Measurements from ENCODE around the gene ARCN1.

Gene ARCN1

DNA sequence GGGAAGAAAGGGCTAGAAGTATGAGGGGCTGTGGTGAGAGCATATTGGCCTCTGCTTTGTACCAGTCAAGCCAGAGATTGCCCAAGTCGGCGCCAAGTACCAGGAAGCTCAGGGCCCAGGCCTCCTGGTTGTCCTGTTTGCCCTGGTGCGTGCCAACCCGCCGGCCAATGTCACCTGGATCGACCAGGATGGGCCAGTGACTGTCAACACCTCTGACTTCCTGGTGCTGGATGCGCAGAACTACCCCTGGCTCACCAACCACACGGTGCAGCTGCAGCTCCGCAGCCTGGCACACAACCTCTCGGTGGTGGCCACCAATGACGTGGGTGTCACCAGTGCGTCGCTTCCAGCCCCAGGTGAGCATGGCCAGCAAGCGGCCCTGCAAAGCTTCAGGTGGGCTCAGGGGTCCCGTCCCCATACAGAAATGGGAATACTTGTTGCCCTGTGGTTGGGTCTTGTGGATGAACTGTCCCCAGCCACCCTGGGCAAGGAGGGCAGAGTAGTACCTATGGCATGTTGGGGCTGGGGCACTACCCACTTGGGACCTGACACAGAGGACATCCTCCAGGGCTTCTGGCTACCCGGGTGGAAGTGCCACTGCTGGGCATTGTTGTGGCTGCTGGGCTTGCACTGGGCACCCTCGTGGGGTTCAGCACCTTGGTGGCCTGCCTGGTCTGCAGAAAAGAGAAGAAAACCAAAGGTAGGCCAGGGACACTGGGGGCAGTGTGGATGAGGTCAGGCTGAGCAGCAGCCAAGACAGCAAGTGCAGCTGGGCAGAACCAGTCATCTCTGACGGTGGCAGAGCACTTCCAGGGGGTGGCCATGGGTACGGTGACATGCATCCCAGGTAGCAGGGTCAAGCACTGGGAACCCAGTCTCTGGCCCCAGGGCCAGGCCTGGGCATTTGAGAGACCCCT lies 39.1 kb upstream of the ARCN1 start:
- Mint-ChIP-seq H3K4me3 (no peak overlapping the region), H3K27me3 (ENCODE audit: low read depth) (no peaks in the 10 kb centered on the region), H3K4me1 (ENCODE audit: low read depth) (peaks cover 25% of the 10 kb centered on the region), H3K9me3 (no peaks in the 10 kb centered on the region), H3K27ac (no peak overlapping the region), H3K36me3 (ENCODE audit: low read depth) (peaks cover 2% of the 10 kb centered on the region)

DNA sequence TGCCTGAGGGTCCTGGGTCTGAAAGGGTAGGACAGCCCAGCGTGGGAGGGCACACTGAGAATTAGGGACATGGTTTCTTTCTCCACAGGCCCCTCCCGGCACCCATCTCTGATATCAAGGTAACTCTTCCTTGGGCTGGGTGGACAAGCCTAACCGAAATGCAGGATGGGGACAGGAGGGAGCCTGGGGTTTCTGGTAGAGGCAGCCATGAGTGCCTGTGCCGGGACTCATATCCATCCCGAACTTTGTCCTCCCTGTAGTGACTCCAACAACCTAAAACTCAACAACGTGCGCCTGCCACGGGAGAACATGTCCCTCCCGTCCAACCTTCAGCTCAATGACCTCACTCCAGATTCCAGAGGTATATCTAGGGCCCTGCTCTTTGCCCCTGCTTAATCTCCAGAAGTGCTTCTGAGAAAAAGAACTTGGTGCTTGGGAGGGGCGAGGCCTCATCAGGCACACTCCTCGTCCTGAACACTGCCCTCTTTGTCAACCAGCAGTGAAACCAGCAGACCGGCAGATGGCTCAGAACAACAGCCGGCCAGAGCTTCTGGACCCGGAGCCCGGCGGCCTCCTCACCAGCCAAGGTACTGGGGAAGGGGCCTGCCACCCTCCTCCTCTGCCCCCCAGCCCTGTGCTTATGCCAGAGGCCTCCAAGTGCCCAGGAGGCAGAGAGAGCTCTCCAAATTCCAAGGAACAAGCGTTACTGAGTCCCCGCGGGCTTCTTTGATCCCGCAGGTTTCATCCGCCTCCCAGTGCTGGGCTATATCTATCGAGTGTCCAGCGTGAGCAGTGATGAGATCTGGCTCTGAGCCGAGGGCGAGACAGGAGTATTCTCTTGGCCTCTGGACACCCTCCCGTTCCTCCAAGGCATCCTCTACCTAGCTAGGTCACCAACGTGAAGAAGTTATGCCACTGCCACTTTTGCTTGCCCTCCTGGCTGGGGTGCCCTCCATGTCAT lies 38.2 kb upstream of the ARCN1 start:
- H3K27ac Mint-ChIP-seq: no peak overlapping the region
- no peaks in the 10 kb centered on the region for H3K27me3 Mint-ChIP-seq (ENCODE audit: low read depth)
- peaks cover 2% of the 10 kb centered on the region for H3K36me3 Mint-ChIP-seq (ENCODE audit: low read depth)
- H3K4me3 Mint-ChIP-seq: no peak overlapping the region
- H3K4me1 Mint-ChIP-seq (ENCODE audit: low read depth): peaks cover 23% of the 10 kb centered on the region
- H3K9me3 Mint-ChIP-seq: no peaks in the 10 kb centered on the region

DNA sequence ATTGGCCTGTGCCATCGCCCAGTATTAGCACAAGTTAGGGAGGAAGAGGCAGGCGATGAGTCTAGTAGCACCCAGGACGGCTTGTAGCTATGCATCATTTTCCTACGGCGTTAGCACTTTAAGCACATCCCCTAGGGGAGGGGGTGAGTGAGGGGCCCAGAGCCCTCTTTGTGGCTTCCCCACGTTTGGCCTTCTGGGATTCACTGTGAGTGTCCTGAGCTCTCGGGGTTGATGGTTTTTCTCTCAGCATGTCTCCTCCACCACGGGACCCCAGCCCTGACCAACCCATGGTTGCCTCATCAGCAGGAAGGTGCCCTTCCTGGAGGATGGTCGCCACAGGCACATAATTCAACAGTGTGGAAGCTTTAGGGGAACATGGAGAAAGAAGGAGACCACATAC lies 36.9 kb upstream of the ARCN1 start:
- Mint-ChIP-seq H3K4me3 (no peak overlapping the region), H3K4me1 (ENCODE audit: low read depth) (peaks cover 11% of the 10 kb centered on the region), H3K36me3 (ENCODE audit: low read depth) (no peaks in the 10 kb centered on the region), H3K27me3 (ENCODE audit: low read depth) (no peaks in the 10 kb centered on the region), H3K27ac (no peak overlapping the region), H3K9me3 (no peaks in the 10 kb centered on the region)

- no peaks in the 10 kb centered on the region for H3K36me3 Mint-ChIP-seq (ENCODE audit: low read depth)
- H3K4me1 Mint-ChIP-seq (ENCODE audit: low read depth): peaks cover 4% of the 10 kb centered on the region
- H3K27me3 Mint-ChIP-seq (ENCODE audit: low read depth): no peaks in the 10 kb centered on the region
- H3K4me3 Mint-ChIP-seq: no peak overlapping the region
- H3K27ac Mint-ChIP-seq: no peak overlapping the region
- no peaks in the 10 kb centered on the region for H3K9me3 Mint-ChIP-seq
These were observed 35.5 kb upstream of the ARCN1 start for GRCh38 chr11:118536726-118537125.

GRCh38 chr11:118537409-118537980 lies 34.7 kb upstream of the ARCN1 start:
- Mint-ChIP-seq H3K4me1 (ENCODE audit: low read depth) (peaks cover 2% of the 10 kb centered on the region), H3K4me3 (no peak overlapping the region), H3K9me3 (no peaks in the 10 kb centered on the region), H3K27ac (no peak overlapping the region), H3K36me3 (ENCODE audit: low read depth) (no peaks in the 10 kb centered on the region), H3K27me3 (ENCODE audit: low read depth) (no peaks in the 10 kb centered on the region)

DNA sequence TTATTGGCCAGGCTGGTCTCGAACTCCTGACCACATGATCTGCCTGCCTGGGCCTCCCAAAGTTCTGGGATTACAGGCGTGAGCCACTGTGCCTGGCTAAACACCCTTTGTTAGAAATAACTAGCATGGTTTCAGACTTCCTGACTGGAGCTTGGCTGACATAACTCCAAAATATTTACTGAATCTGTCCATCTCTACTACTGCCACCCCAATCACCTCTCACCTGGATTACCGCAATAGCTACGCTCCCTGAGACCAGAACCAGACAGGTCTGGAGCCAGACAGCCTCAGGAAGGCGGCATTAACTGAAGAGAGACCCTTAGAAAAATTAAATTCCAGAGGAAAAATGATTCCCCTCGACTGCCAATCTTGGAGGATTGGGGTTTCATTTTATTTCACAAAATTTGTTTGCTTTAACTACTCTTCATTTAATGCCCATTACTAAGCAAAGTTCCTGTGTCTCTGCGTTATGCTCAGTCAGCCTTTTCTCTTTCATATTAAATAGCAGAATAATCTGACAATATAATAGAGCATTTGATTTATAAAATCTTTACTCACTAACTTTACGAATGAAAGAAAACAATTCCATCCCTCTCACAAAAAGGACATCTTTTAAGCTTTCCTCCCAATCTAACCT lies 28.1 kb upstream of the ARCN1 start:
- Mint-ChIP-seq H3K9me3 (no peaks in the 10 kb centered on the region), H3K27me3 (ENCODE audit: low read depth) (no peaks in the 10 kb centered on the region), H3K4me1 (ENCODE audit: low read depth) (no peaks in the 10 kb centered on the region)

GRCh38 chr11:118544647-118545010 lies 27.6 kb upstream of the ARCN1 start:
- H3K36me3 Mint-ChIP-seq (ENCODE audit: low read depth): no peaks in the 10 kb centered on the region
- no peaks in the 10 kb centered on the region for H3K4me1 Mint-ChIP-seq (ENCODE audit: low read depth)
- no peaks in the 10 kb centered on the region for H3K9me3 Mint-ChIP-seq
- no peak overlapping the region for H3K4me3 Mint-ChIP-seq
- no peak overlapping the region for H3K27ac Mint-ChIP-seq
- no peaks in the 10 kb centered on the region for H3K27me3 Mint-ChIP-seq (ENCODE audit: low read depth)

More for the DNA sequence above, 28.1 kb upstream of the ARCN1 start:
- no peak overlapping the region for H3K27ac Mint-ChIP-seq
- H3K36me3 Mint-ChIP-seq (ENCODE audit: low read depth): no peaks in the 10 kb centered on the region
- no peak overlapping the region for H3K4me3 Mint-ChIP-seq

DNA sequence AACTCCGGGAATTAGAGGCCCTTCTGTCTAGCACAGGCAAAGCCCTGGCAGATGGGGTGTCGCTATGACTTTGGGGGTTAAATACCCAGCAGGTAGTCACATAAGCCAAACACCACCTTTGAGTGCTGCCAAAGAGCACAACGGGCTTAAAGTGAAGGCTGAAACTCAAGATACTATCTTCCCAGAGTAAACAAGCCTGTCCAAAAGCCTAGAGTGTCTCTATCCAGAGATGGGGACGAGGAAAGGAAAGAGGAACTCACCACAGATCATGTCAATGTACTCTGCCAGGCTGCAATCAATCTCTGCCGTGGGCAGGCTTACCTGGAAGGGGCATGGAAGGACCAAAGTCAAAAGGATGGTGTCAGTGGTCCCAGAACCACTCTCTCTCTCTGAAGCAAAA lies 26.7 kb upstream of the ARCN1 start:
- Mint-ChIP-seq H3K27ac (no peak overlapping the region), H3K27me3 (ENCODE audit: low read depth) (no peaks in the 10 kb centered on the region), H3K36me3 (ENCODE audit: low read depth) (peaks cover 2% of the 10 kb centered on the region), H3K9me3 (no peaks in the 10 kb centered on the region), H3K4me3 (no peak overlapping the region), H3K4me1 (ENCODE audit: low read depth) (no peaks in the 10 kb centered on the region)

GRCh38 chr11:118547132-118547531 lies 25.1 kb upstream of the ARCN1 start:
- Mint-ChIP-seq H3K27ac (no peak overlapping the region), H3K4me3 (no peak overlapping the region), H3K36me3 (ENCODE audit: low read depth) (peaks cover 7% of the 10 kb centered on the region), H3K27me3 (ENCODE audit: low read depth) (no peaks in the 10 kb centered on the region), H3K9me3 (no peaks in the 10 kb centered on the region), H3K4me1 (ENCODE audit: low read depth) (no peaks in the 10 kb centered on the region)

DNA sequence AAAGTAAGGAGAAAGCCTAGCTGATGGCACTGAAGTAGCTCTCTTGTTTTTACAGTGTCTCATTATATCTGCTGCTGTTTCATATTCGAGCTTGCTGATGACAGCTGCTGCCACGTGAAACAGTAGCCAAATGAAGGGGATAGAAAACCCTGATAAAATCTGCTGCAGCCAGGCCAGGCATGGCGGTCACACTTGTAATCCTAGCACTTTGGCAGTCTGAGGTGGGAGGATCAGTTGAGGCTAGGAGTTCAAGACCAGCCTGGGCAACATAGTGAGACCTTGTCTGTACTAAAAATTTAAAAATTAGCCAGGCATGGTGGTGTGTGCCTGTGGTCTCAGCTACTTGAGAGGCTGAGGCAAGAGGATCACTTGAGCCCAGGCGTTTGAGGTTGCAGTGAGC lies 19.9 kb upstream of the ARCN1 start:
- Mint-ChIP-seq H3K27me3 (ENCODE audit: low read depth) (no peaks in the 10 kb centered on the region), H3K36me3 (ENCODE audit: low read depth) (peaks cover 19% of the 10 kb centered on the region), H3K4me3 (no peak overlapping the region), H3K9me3 (no peaks in the 10 kb centered on the region), H3K27ac (no peak overlapping the region), H3K4me1 (ENCODE audit: low read depth) (no peaks in the 10 kb centered on the region)

DNA sequence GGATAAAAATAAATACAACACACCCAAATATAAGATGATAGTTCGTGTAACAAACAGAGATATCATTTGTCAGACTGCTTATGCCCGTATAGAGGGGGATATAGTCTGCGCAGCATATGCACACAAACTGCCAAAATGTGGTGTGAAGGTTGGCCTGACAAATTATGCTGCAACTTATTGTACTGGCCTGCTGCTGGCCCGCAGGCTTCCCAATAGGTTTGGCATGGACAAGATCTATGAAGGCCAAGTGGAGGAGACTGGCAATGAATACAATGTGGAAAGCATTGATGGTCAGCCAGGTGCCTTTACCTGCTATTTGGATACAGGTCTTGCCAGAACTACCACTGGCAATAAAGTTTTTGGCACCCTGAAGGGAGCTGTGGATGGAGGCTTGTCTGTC lies 11.4 kb upstream of the ARCN1 start:
- peaks cover 11% of the 10 kb centered on the region for H3K4me1 Mint-ChIP-seq (ENCODE audit: low read depth)
- H3K9me3 Mint-ChIP-seq: no peaks in the 10 kb centered on the region
- H3K27ac Mint-ChIP-seq: no peak overlapping the region
- H3K27me3 Mint-ChIP-seq (ENCODE audit: low read depth): no peaks in the 10 kb centered on the region
- H3K36me3 Mint-ChIP-seq (ENCODE audit: low read depth): no peaks in the 10 kb centered on the region
- no peak overlapping the region for H3K4me3 Mint-ChIP-seq

DNA sequence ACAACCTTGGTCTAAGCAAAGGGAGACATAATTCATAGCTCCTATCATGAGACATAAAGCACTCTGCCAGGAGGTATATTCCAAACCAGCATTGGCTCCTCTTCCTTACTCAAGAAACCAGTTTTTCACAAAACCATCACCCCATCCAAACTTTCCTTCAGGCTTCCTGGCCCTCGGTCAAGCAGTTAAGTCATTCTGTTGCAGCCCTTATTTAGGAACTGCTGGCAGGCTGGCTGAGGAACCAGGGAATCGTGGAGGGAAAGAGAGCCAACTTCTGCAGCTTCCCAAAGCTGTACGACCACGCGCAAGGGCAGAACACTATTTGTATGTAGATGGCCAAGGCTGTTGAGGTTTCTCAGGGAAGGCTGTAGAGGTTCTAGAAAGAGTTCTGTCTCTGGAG lies 7.2 kb upstream of the ARCN1 start:
- Mint-ChIP-seq H3K36me3 (ENCODE audit: low read depth) (no peaks in the 10 kb centered on the region), H3K27me3 (ENCODE audit: low read depth) (no peaks in the 10 kb centered on the region), H3K4me3 (peak overlapping the region; percentile 65), H3K4me1 (ENCODE audit: low read depth) (peaks cover 14% of the 10 kb centered on the region), H3K9me3 (no peaks in the 10 kb centered on the region), H3K27ac (peak overlapping the region; percentile 50)

DNA sequence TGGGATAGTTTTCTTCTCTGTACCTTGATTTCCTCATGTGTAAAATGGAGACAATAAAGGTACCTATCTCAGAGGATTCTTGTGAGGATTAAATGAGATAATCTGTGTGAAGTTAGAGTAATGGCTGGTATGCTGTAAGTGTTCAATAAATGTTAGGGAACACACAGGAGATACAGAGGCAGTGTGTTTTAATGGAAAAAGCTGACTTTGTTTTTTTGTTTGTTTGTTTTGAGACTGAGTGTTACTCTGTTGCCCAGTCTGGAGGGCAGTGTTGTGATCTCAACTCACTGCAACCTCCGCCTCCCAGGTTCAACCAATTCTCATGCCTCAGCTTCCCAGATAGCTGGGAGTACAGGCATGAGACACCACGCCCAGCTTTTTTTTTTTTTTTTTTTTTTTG lies 2.5 kb upstream of the ARCN1 start:
- Mint-ChIP-seq H3K9me3 (no peaks in the 10 kb centered on the region), H3K36me3 (ENCODE audit: low read depth) (peaks cover 4% of the 10 kb centered on the region), H3K4me3 (no peak overlapping the region), H3K4me1 (ENCODE audit: low read depth) (peaks cover 32% of the 10 kb centered on the region), H3K27me3 (ENCODE audit: low read depth) (no peaks in the 10 kb centered on the region), H3K27ac (no peak overlapping the region)

DNA sequence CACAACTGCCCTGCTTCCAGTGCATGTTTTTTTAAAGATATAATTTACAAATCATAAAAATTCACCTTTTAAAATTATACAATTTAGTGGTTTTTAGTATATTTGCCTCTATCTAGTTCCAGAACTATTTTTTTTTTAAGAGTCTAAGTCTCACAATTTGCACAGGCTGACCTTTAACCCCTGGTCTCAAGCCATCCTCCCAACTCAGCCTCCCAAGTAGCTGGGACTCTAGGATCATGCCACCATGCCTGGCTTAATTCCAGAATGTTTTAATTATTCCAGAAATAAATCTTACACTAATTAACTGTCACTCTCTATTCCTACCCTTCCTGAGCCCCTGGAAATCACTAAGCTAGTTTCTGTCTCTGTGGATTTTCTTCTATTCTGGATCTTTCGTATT lies 1.4 kb upstream of the ARCN1 start:
- Mint-ChIP-seq H3K27ac (no peak overlapping the region), H3K4me1 (ENCODE audit: low read depth) (peaks cover 32% of the 10 kb centered on the region), H3K27me3 (ENCODE audit: low read depth) (no peaks in the 10 kb centered on the region), H3K4me3 (no peak overlapping the region), H3K36me3 (ENCODE audit: low read depth) (peaks cover 4% of the 10 kb centered on the region), H3K9me3 (no peaks in the 10 kb centered on the region)
